ENCODE data around the gene GPRC5D.

GPRC5D gene

GRCh38 chr12:12938541-12938940 is 13.4 kb downstream of the GPRC5D start:
- no peak for DNase-seq (ENCODE audit: low read depth in 4 of 4, low spot score in 1 of 4)

- DNase-seq (ENCODE audit: low read depth in 4 of 4, low spot score in 1 of 4) = no peak
Observed at GRCh38 chr12:12936983-12937491, 14.9 kb downstream of the GPRC5D start.

- DNase-seq (ENCODE audit: low read depth in 4 of 4, low spot score in 1 of 4) = no peak
Observed at GRCh38 chr12:12934556-12934955, 17.4 kb downstream of the GPRC5D start.

- no peak for DNase-seq (ENCODE audit: low read depth in 4 of 4, low spot score in 1 of 4)
Observed at GRCh38 chr12:12933742-12934141, 18.2 kb downstream of the GPRC5D start.

GRCh38 chr12:12930633-12931219 is 21.2 kb downstream of the GPRC5D start:
- DNase-seq (ENCODE audit: low read depth in 4 of 4, low spot score in 1 of 4) = no peak

- DNase-seq (ENCODE audit: low read depth in 4 of 4, low spot score in 1 of 4) = no peak
Observed at GRCh38 chr12:12929696-12930095, 22.3 kb downstream of the GPRC5D start.

GRCh38 chr12:12927211-12928079 is 24.5 kb downstream of the GPRC5D start:
- DNase-seq (ENCODE audit: low read depth in 4 of 4, low spot score in 1 of 4) = no peak

GRCh38 chr12:12926571-12927071 is 25.3 kb downstream of the GPRC5D start:
- no peak for DNase-seq (ENCODE audit: low read depth in 4 of 4, low spot score in 1 of 4)

GRCh38 chr12:12925388-12925787 is 26.6 kb downstream of the GPRC5D start:
- DNase-seq (ENCODE audit: low read depth in 4 of 4, low spot score in 1 of 4) = no peak

GRCh38 chr12:12924169-12924568 is 27.8 kb downstream of the GPRC5D start:
- DNase-seq (ENCODE audit: low read depth in 4 of 4, low spot score in 1 of 4) = no peak

GRCh38 chr12:12922978-12923377 is 29.0 kb downstream of the GPRC5D start:
- DNase-seq (ENCODE audit: low read depth in 4 of 4, low spot score in 1 of 4) = no peak

GRCh38 chr12:12922191-12922616 is 29.8 kb downstream of the GPRC5D start:
- DNase-seq (ENCODE audit: low read depth in 4 of 4, low spot score in 1 of 4) = no peak

GRCh38 chr12:12919666-12920435 is 32.1 kb downstream of the GPRC5D start:
- no peak for DNase-seq (ENCODE audit: low read depth in 4 of 4, low spot score in 1 of 4)

GRCh38 chr12:12918781-12919389 is 33.1 kb downstream of the GPRC5D start:
- no peak for DNase-seq (ENCODE audit: low read depth in 4 of 4, low spot score in 1 of 4)

GRCh38 chr12:12917517-12917916 is 34.5 kb downstream of the GPRC5D start:
- no peak for DNase-seq (ENCODE audit: low read depth in 4 of 4, low spot score in 1 of 4)

- DNase-seq (ENCODE audit: low read depth in 4 of 4, low spot score in 1 of 4) = peak; percentile 59 to 78 (median 74)
Observed at GRCh38 chr12:12916135-12916944, 35.6 kb downstream of the GPRC5D start.

- no peak for DNase-seq (ENCODE audit: low read depth in 4 of 4, low spot score in 1 of 4)
Observed at GRCh38 chr12:12915656-12916055, 36.3 kb downstream of the GPRC5D start.

- DNase-seq (ENCODE audit: low read depth in 4 of 4, low spot score in 1 of 4) = no peak
Observed at GRCh38 chr12:12912711-12913110, 39.3 kb downstream of the GPRC5D start.

- no peak for DNase-seq (ENCODE audit: low read depth in 4 of 4, low spot score in 1 of 4)
Observed at GRCh38 chr12:12909995-12910420, 42.0 kb downstream of the GPRC5D start.

Data from stimulated activated CD4-positive, alpha-beta T cell treated with anti-CD3 and anti-CD28 coated beads, Interleukin-1b, Interleukin-23, amount 100 ng/mL, for 24 hours (primary cell).